HEK293T (cell line): ENCODE data around the gene F13B.
"Not testable (repeated sequence)": the region's sequence is repeated elsewhere in the genome, so short reads cannot be mapped to it uniquely, and the experiment has no call there.

ENCODE experiments used
- CTCF ChIA-PET: fragments of 350-600 bp; formaldehyde crosslinking; extraction: SDS; loops from one replicate; lab custom pipeline; 2021; ENCODE audit warnings: antibody characterized with exemption, inconsistent platforms; lab: Yijun Ruan, JAX
- POLR2A ChIA-PET: fragments of 350-600 bp; formaldehyde crosslinking; extraction: SDS; loops from one replicate; lab custom pipeline; 2020; ENCODE audit warnings: antibody characterized with exemption, inconsistent platforms; lab: Yijun Ruan, JAX
- DNase-seq: peaks from one replicate; pipeline ENCODE4 v3.0.0; 2012; ENCODE audit warnings: mixed read lengths; ENCODE audit errors: extremely low spot score
- ARNT ChIP-seq: fragments of 450-650 bp; IDR thresholded peaks from 2 replicates; pipeline ENCODE4 v1.6.1; 2017; ENCODE audit warnings: mild to moderate bottlenecking
- BHLHE40 ChIP-seq: fragments of 450-650 bp; IDR thresholded peaks from 2 replicates; pipeline ENCODE4 v1.6.1; 2016; ENCODE audit warnings: mild to moderate bottlenecking, moderate library complexity, borderline replicate concordance
- CTBP1 ChIP-seq: fragments of 450-650 bp; IDR thresholded peaks from 2 replicates; pipeline ENCODE4 v1.6.1; 2016; ENCODE audit warnings: borderline replicate concordance
- ELF4 ChIP-seq: fragments of 450-650 bp; IDR thresholded peaks from 2 replicates; pipeline ENCODE4 v1.6.1; 2017; ENCODE audit warnings: antibody characterized with exemption
- FOXA1 ChIP-seq: fragments of 450-650 bp; IDR thresholded peaks from 2 replicates; pipeline ENCODE4 v1.6.1; 2016; ENCODE audit warnings: mild to moderate bottlenecking
- FOXK2 ChIP-seq: fragments of 450-650 bp; IDR thresholded peaks from 2 replicates; pipeline ENCODE4 v1.6.1; 2016; ENCODE audit warnings: mild to moderate bottlenecking
- FOXM1 ChIP-seq: fragments of 450-650 bp; IDR thresholded peaks from 2 replicates; pipeline ENCODE4 v1.6.1; 2017; ENCODE audit warnings: mild to moderate bottlenecking, borderline replicate concordance
- L3MBTL2 ChIP-seq: fragments of 450-650 bp; conservative IDR thresholded peaks from 2 replicates; pipeline ENCODE4 v1.6.1; 2016; ENCODE audit warnings: mild to moderate bottlenecking
- LEF1 ChIP-seq: fragments of 450-650 bp; IDR thresholded peaks from 2 replicates; pipeline ENCODE4 v1.6.1; 2017; ENCODE audit warnings: mild to moderate bottlenecking, borderline replicate concordance
- NFRKB ChIP-seq: fragments of 450-650 bp; IDR thresholded peaks from 2 replicates; pipeline ENCODE4 v1.6.1; 2016; ENCODE audit warnings: mild to moderate bottlenecking, moderate library complexity
- SP1 ChIP-seq: fragments of 450-650 bp; IDR thresholded peaks from 2 replicates; pipeline ENCODE4 v1.6.1; 2017
- SUZ12 ChIP-seq: fragments of 450-650 bp; IDR thresholded peaks from 2 replicates; pipeline ENCODE4 v1.6.1; 2016; ENCODE audit warnings: mild to moderate bottlenecking
- TARDBP ChIP-seq: fragments of 450-650 bp; IDR thresholded peaks from 2 replicates; pipeline ENCODE4 v1.6.1; 2016
- ZNF384 ChIP-seq: fragments of 450-650 bp; IDR thresholded peaks from 2 replicates; pipeline ENCODE4 v1.6.1; 2016
- TF ChIP-seq, protein P1 (sequence below): fragments of 450-650 bp; IDR thresholded peaks from 2 replicates; pipeline ENCODE4 v1.6.1; 2016

F13B gene

DNA sequence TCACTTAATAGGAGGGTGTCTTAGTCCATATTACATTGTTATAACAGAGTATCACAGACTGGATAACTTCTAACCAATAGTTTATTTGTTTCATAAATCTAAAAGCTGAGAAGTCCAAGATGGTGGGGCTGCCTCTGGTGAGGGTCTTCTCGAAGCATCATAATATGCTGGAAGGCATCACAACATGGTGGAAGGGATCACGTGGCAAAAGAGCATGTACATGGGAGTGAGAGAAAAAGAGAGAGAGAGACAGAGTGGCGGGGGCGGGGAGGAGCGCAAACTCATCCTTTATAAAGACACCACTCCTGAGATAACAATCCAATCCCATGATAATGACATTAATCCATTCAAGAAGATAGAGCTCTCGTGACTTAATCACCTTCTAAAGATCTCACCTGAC lies 58.2 kb downstream of the F13B start:
- CTCF ChIA-PET, result no interaction called here
- DNase-seq, result no peak
- POLR2A ChIA-PET, result no interaction called here
- TF ChIP-seq FOXK2 (no peak), FOXA1 (no peak), BHLHE40 (no peak), L3MBTL2 (no peak), CTBP1 (no peak), TARDBP (no peak), SP1 (no peak), LEF1 (no peak)
- TF ChIP-seq, protein P1, sequence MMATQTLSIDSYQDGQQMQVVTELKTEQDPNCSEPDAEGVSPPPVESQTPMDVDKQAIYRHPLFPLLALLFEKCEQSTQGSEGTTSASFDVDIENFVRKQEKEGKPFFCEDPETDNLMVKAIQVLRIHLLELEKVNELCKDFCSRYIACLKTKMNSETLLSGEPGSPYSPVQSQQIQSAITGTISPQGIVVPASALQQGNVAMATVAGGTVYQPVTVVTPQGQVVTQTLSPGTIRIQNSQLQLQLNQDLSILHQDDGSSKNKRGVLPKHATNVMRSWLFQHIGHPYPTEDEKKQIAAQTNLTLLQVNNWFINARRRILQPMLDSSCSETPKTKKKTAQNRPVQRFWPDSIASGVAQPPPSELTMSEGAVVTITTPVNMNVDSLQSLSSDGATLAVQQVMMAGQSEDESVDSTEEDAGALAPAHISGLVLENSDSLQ, result no peak

DNA sequence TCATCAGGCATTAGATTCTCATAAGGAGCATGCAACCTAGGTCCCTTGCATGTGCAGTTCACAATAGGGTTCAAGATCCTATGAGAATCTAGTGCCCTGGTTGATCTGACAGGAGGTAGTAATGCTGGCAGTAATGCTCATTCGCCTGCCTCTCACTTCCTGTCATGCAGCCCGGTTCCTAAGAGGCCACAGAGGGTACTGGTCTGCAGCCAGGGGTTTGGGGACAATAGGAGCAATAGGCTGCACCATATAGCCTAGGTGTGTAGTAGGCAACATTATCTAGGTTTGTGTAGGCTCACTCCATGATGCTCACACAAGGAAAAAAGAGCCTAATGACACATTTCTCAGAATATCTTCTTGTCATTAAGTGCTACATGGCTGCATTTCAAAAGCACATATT lies 63.9 kb downstream of the F13B start:
- ChIA-PET CTCF (no interaction called here), POLR2A (no interaction called here)
- TF ChIP-seq SUZ12 (no peak), BHLHE40 (no peak)

DNA sequence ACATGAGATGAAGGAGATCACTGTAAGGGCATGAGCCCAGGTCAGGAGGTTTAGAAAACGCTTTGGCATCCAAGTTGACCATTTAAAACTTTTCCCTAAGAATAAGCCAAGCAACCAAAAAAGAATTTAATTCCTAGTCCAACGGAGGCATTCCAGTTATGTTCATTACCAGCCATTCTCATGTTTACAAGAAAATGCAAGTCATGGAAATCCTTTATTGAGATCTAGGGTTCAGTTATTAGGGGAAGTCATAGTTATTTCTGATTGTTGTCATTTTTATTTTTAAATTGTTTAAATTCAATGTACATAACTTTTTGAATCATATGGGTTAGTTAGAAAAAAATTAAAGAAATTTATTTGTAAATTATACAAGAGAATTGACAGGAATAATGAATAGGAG lies 65.2 kb downstream of the F13B start:
- ChIA-PET CTCF (no interaction called here), POLR2A (no interaction called here)
- TF ChIP-seq L3MBTL2, result no peak
- TF ChIP-seq TARDBP, result no peak
- no peak for TF ChIP-seq BHLHE40
- TF ChIP-seq ZNF384, result no peak
- no peak for TF ChIP-seq NFRKB
- no peak for TF ChIP-seq FOXA1
- TF ChIP-seq SUZ12, result no peak
- no peak for TF ChIP-seq CTBP1
- no peak for TF ChIP-seq FOXM1
- no peak for TF ChIP-seq SP1
- DNase-seq, result no peak

More for the DNA sequence above, 63.9 kb downstream of the F13B start:
- no peak for DNase-seq

DNA sequence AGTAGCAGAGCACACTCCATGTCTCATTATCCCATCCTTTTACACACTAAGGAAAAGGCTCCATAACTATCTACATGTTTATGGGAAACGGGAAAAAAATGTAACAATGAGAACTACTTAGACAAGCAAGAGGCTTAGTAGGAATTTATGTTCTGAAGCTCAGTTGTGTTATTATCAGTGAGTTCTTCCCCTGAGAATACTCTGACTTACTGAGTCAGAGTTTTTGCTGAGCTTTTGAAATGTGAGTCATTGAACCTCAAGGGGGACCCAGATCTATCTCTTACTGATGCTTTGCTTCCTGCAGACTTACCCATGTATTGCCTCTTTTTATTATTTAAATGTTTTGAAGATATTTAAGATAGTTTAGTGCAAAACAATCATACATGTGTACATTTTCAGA lies 69.6 kb downstream of the F13B start:
- TF ChIP-seq FOXA1 (no peak), CTBP1 (no peak), ELF4 (no peak), FOXK2 (no peak), BHLHE40 (no peak), LEF1 (no peak), NFRKB (no peak)
- CTCF ChIA-PET, result no interaction called here

DNA sequence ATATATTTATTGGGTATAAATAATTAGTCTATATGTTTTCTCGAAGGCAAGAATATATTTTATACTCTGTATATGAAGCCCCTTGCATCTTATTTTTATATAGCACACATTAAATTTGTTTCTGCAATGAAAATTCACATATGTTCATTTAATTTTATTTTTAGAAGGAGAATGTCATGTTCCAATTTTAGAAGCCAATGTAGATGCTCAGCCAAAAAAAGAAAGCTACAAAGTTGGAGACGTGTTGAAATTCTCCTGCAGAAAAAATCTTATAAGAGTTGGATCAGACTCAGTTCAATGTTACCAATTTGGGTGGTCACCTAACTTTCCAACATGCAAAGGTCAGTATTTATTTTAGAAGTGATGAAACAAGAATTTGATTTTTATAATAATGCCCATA lies 73.1 kb downstream of the F13B start:
- no peak for DNase-seq
- CTCF ChIA-PET, result no interaction called here
- TF ChIP-seq BHLHE40 (no peak), FOXA1 (no peak), ARNT (no peak), FOXM1 (no peak), ELF4 (no peak), SUZ12 (no peak), TARDBP (no peak)
- TF ChIP-seq, protein P1, result no peak
- POLR2A ChIA-PET, result no interaction called here

More for the DNA sequence above, 69.6 kb downstream of the F13B start:
- no peak for DNase-seq
- POLR2A ChIA-PET, result no interaction called here

DNA sequence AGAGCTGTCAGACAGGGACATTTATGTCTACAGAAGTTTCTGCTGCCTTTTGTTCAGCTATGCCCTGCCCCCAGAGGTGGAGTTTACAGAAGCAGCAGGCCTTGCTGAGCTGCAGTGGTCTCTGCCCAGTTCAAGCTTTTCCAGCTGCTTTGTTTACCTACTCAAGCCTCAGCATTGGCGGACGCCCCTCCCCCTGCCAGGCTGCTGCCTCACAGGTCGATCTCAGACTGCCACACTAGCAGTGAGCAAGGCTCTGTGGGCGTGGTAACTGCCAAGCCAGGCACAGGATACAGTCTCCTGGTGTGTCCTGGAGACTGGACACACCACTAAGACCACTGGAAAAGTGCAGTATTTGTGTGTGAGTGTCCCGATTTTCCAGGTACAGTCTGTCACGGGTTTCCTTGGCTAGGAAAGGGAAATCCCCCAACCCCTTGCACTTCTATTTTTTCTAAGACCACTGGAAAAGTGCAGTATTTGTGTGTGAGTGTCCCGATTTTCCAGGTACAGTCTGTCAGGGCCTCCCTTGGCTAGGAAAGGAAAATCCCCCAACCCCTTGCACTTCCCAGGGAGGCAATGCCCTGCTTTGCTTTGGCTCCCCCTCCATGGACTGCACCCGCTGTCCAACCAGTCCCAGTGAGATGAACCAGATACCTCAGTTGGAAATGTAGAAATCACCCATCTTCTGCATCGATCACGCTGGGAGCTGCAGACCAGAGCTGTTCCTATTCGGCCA lies 75.0 kb downstream of the F13B start:
- DNase-seq, result peak; percentile 39
- POLR2A ChIA-PET, CTCF ChIA-PET: not testable (repeated sequence)
